ENCODE data around the gene CHST12.
"Not testable (repeated sequence)": the region's sequence is repeated elsewhere in the genome, so short reads cannot be mapped to it uniquely, and the experiment has no call there.

CHST12 gene

GRCh38 chr7:2465928-2466327 is 62.5 kb downstream of the CHST12 start:
- no peak for DNase-seq

DNA sequence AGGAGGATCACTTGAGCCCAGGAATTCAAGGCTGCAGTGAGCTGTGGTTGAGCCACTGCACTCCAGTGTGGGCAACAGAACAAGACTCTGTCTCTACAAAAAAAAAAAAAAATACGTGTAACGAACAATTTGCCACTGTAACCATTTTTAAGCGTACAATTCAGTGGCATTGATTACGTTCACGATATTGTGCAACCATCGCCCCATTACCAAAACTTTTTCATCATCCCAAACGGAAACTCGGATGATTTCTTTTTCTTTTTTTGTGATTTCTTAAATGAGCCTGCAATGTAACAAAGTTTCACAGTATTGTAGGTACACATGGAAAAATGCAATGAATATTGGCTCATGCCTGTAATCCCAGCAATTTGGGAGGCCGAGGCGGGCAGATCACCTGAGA is 63.3 kb downstream of the CHST12 start:
- DNase-seq, result no peak

- no peak for DNase-seq
Measured at GRCh38 chr7:2468227-2468626, 64.8 kb downstream of the CHST12 start.

- not testable (repeated sequence) for DNase-seq
Measured at GRCh38 chr7:2469460-2470203, 66.2 kb downstream of the CHST12 start.

- no peak for DNase-seq
Measured at GRCh38 chr7:2470204-2471021, 67.0 kb downstream of the CHST12 start.

GRCh38 chr7:2471022-2471329 is 67.6 kb downstream of the CHST12 start:
- no peak for DNase-seq

DNA sequence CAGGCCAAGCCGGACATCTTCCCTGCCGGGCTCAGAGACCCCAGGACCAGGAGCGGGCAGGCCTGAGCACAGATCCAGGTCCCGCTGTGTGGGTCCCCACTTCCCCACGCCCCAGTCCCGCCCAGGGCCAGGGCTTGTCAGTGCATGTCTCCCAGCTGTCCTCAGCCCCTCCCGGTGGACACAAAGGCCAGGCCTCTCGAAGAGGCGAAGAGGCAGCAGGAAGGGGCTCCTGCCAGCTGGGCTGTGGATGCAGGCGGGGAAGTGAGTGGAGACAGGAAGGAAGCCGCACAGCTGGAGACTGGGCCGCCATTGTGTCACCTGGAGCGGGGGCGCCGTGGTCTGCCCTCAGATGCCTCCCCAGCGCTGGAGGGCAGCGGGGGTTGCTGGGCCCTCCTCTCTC is 68.0 kb downstream of the CHST12 start:
- peak; percentile 57 for DNase-seq

- no peak for DNase-seq
Measured at GRCh38 chr7:2472739-2473138, 69.3 kb downstream of the CHST12 start.

- DNase-seq, result no peak
Measured at GRCh38 chr7:2473496-2474180, 70.2 kb downstream of the CHST12 start.

GRCh38 chr7:2474224-2474623 is 70.8 kb downstream of the CHST12 start:
- DNase-seq, result no peak

DNA sequence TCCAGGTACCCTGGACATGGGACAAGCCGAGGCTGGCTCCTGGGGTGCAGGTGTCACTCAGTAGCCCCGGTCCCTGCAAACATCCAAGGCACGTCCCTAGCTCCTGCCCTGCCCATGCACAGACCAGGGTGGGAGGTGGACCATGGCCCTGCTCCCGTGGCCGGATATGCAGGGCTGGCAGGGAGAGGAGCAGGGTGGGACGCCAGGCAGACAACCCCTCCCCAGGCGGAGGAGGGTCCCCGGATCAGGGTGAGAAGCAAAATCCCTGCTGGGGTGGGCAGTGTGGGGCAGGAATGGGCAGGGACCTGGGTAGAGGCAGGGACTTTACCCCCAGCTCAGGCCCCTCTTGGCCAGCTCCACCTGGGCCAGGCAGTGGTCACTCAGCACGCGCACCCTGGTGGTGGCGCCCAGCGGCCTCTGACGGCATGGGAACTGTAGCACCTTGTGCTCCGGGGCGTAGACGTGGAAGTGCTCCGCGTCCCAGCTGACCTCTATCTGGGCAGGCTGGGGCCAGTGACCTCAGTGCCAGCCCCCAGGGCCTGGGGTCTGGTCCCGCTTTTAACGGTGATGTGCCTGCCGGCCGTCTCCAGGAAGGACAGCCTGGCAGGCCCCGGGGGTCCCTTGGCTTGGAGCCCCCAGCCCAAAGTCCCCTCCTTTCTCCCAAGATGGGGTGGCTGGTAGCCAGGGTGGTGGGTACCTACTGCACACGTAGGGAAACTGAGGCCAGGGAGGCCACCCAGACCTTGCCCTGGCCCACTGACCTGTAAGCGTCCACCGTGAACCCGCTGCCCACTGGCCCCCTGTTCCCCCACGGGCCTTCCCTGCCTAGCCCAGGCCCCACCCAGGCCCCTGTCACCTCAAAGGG is 71.6 kb downstream of the CHST12 start:
- DNase-seq, result no peak

GRCh38 chr7:2475678-2476015 is 72.2 kb downstream of the CHST12 start:
- no peak for DNase-seq

DNA sequence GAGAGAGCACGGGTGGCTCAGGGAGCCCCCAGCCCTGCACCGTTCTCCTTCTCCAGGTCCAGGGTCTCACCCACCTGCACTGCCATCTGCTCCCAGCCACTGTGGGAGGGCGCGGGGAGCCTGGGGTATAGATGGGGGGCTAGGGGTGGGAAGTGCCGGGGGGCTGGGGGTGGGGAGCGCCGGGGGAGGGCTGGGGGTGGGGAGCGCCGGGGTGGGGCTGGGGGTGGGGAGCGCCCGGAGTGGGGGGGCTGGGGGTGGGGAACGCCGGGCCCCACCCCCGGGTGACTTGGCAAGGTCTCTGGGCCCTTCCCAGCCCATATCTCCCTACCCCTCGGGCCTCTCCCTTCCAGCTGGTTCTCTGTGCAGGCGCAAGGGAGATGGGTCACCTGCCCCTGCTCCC is 72.9 kb downstream of the CHST12 start, which contains the start of gene GRIFIN:
GRIFIN (minus strand) TSS at position 101 of the 400 bp plus-strand sequence; CDS start at position 86, 15 bp downstream.
- DNase-seq, result no peak

DNA sequence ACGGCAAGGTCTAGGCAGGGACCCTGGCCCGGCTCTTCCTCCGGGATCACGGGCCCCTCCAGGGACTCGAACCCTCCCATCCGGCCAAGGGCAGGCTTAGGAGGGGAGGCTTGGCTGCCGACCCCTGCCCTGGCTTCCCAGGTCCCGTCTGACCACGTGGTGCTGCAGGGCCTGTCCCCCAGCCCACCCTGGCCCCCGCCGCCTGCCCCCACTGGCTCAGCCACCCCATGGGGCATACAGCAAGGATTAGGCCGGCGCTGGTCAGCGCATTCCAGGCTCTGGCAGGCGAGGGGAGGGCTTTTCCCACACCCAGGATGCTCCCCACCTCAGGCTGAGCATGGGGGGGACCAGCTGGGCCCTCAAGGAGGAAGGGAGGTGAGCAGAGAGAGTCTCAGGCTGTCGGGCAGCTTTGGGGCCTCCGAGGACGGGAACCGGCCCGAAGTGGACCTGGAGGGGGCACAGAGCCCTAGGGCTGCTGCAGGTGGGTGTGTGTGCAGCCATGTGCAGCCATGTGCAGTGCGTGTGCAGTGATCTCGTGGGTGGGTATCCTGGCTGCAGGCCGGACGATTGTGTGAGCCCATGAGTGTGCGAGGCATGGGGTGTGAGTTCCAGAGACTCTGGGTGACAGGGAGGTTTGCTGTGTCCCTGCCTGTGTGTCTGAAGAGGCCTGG is 73.5 kb downstream of the CHST12 start:
- DNase-seq, result no peak

GRCh38 chr7:2477447-2478398 is 74.3 kb downstream of the CHST12 start:
- peak; percentile 96 for DNase-seq

GRCh38 chr7:2478399-2478785 is 75.0 kb downstream of the CHST12 start:
- no peak for DNase-seq

- DNase-seq, result no peak
Measured at GRCh38 chr7:2478800-2479199, 75.4 kb downstream of the CHST12 start.

- DNase-seq, result no peak
Measured at GRCh38 chr7:2479276-2480069, 76.1 kb downstream of the CHST12 start.

- no peak for DNase-seq
Measured at GRCh38 chr7:2480070-2480408, 76.6 kb downstream of the CHST12 start.

GRCh38 chr7:2481195-2481594 is 77.8 kb downstream of the CHST12 start:
- no peak for DNase-seq

Data from GDM1 (cell line).